Activated T-helper 1 cell treated with anti-CD3 and anti-CD28 coated beads, Interleukin-12 subunit alpha, Interleukin-12 subunit beta, Interleukin-2, Interleukin-4 antibody, amounts not matched to agents 30 ng/mL and 10 ng/mL and 1 ng/mL, durations not matched to agents 14 hours and 24 hours and 36 hours (primary cell): ENCODE results near the gene LDLR. TPM values are rescaled to one million over a fixed set of nuclear protein-coding genes. Genes with fewer than 3 reads are reported as not detected.
A peak's percentile ranks its signal among the peaks of the same experiment; 100 is the strongest.
"Not testable (repeated sequence)": the region's sequence is repeated elsewhere in the genome, so short reads cannot be mapped to it uniquely, and the experiment has no call there.

Source experiments
- DNase-seq: peaks from one replicate; pipeline ENCODE4 v3.0.0; 2021; ENCODE audit warnings: low spot score
- H3K27ac Mint-ChIP-seq: one replicate; pipeline ENCODE4 v1.8.0; 2021; ENCODE audit warnings: mild to moderate bottlenecking, mixed read lengths
- H3K27me3 Mint-ChIP-seq: one replicate; pipeline ENCODE4 v1.8.0; 2022; ENCODE audit warnings: mild to moderate bottlenecking, moderate library complexity, mixed read lengths; ENCODE audit not compliant: insufficient read depth
- H3K36me3 Mint-ChIP-seq: one replicate; pipeline ENCODE4 v1.8.0; 2021; ENCODE audit warnings: low read depth, mixed read lengths
- H3K4me1 Mint-ChIP-seq: one replicate; pipeline ENCODE4 v1.8.0; 2021; ENCODE audit warnings: low read depth, mixed read lengths
- H3K4me3 Mint-ChIP-seq: one replicate; pipeline ENCODE4 v1.8.0; 2021; ENCODE audit warnings: mild to moderate bottlenecking, moderate library complexity, mixed read lengths
- H3K9me3 Mint-ChIP-seq: one replicate; pipeline ENCODE4 v1.8.0; 2021; ENCODE audit warnings: mixed read lengths
- intact Hi-C: fragments of 100-400 bp; cut with micrococcal nuclease; formaldehyde crosslinking; loops from one replicate; pipeline ENCODE4 v1.15.1; 2024
- total RNA-seq: library from RNA; stranded (reverse); gene quantifications from 2 replicates; pipeline ENCODE4 v1.2.3, GENCODE V29; 2022

Gene LDLR
- total RNA-seq, 1 donor from 2014 or later, result 117 TPM

GRCh38 chr19:11138601-11139300, 49.5 kb downstream of the LDLR start:
- no peak overlapping the region for H3K4me3 Mint-ChIP-seq
- H3K27ac Mint-ChIP-seq, result no peak overlapping the region
- intact Hi-C loops, result loop anchor here (2.0 to 5.0 kb wide), 2 partner anchors 16 to 344 kb away; partner anchors contain the start of genes ELAVL3 and SPC24
- DNase-seq, result no peak
- H3K9me3 Mint-ChIP-seq, result no peaks in the 10 kb centered on the region
- peaks cover 8% of the 10 kb centered on the region for H3K4me1 Mint-ChIP-seq
- no peaks in the 10 kb centered on the region for H3K27me3 Mint-ChIP-seq
- H3K36me3 Mint-ChIP-seq, result no peaks in the 10 kb centered on the region

- H3K27ac Mint-ChIP-seq, H3K27me3 Mint-ChIP-seq, intact Hi-C loops: not testable (repeated sequence)
Measured at GRCh38 chr19:11140023-11140538, 50.8 kb downstream of the LDLR start.

GRCh38 chr19:11140896-11141295, 51.6 kb downstream of the LDLR start:
- intact Hi-C loops, result no loop called here
- DNase-seq, result no peak
- peaks cover 9% of the 10 kb centered on the region for H3K36me3 Mint-ChIP-seq
- H3K27ac Mint-ChIP-seq, result no peak overlapping the region
- peaks cover 8% of the 10 kb centered on the region for H3K4me1 Mint-ChIP-seq
- H3K4me3 Mint-ChIP-seq, result no peak overlapping the region
- H3K9me3 Mint-ChIP-seq, result no peaks in the 10 kb centered on the region
- H3K27me3 Mint-ChIP-seq, result no peaks in the 10 kb centered on the region

More at GRCh38 chr19:11140023-11140538, 50.8 kb downstream of the LDLR start:
- H3K36me3 Mint-ChIP-seq, H3K4me1 Mint-ChIP-seq, H3K9me3 Mint-ChIP-seq, H3K4me3 Mint-ChIP-seq, DNase-seq: not testable (repeated sequence)

- Mint-ChIP-seq H3K4me3 (no peak overlapping the region), H3K27ac (no peak overlapping the region), H3K9me3 (no peaks in the 10 kb centered on the region), H3K36me3 (peaks cover 14% of the 10 kb centered on the region), H3K4me1 (peaks cover 8% of the 10 kb centered on the region), H3K27me3 (no peaks in the 10 kb centered on the region)
- intact Hi-C loops, result no loop called here
- no peak for DNase-seq
Measured at GRCh38 chr19:11141937-11142527, 52.8 kb downstream of the LDLR start.

GRCh38 chr19:11142528-11143171, 53.4 kb downstream of the LDLR start:
- intact Hi-C loops, result no loop called here
- no peaks in the 10 kb centered on the region for H3K27me3 Mint-ChIP-seq
- H3K27ac Mint-ChIP-seq, result no peak overlapping the region
- no peaks in the 10 kb centered on the region for H3K9me3 Mint-ChIP-seq
- H3K4me1 Mint-ChIP-seq, result peaks cover 5% of the 10 kb centered on the region
- H3K4me3 Mint-ChIP-seq, result no peak overlapping the region
- no peak for DNase-seq
- peaks cover 16% of the 10 kb centered on the region for H3K36me3 Mint-ChIP-seq

- H3K4me3 Mint-ChIP-seq, result no peak overlapping the region
- no peaks in the 10 kb centered on the region for H3K9me3 Mint-ChIP-seq
- peaks cover 28% of the 10 kb centered on the region for H3K36me3 Mint-ChIP-seq
- DNase-seq, result no peak
- no peaks in the 10 kb centered on the region for H3K27me3 Mint-ChIP-seq
- intact Hi-C loops, result no loop called here
- H3K27ac Mint-ChIP-seq, result no peak overlapping the region
- no peaks in the 10 kb centered on the region for H3K4me1 Mint-ChIP-seq
Measured at GRCh38 chr19:11145536-11145924, 56.3 kb downstream of the LDLR start.

GRCh38 chr19:11148001-11148400, 58.7 kb downstream of the LDLR start:
- H3K36me3 Mint-ChIP-seq, result peaks cover 35% of the 10 kb centered on the region
- no peaks in the 10 kb centered on the region for H3K27me3 Mint-ChIP-seq
- DNase-seq, result no peak
- H3K4me3 Mint-ChIP-seq, result no peak overlapping the region
- no peaks in the 10 kb centered on the region for H3K9me3 Mint-ChIP-seq
- no peaks in the 10 kb centered on the region for H3K4me1 Mint-ChIP-seq
- H3K27ac Mint-ChIP-seq, result no peak overlapping the region
- intact Hi-C loops, result no loop called here

- peaks cover 23% of the 10 kb centered on the region for H3K36me3 Mint-ChIP-seq
Measured at GRCh38 chr19:11151181-11151580, 61.9 kb downstream of the LDLR start.

GRCh38 chr19:11152318-11153062, 63.2 kb downstream of the LDLR start:
- peaks cover 20% of the 10 kb centered on the region for H3K36me3 Mint-ChIP-seq
- intact Hi-C loops, result no loop called here
- no peak for DNase-seq
- no peak overlapping the region for H3K27ac Mint-ChIP-seq
- H3K4me3 Mint-ChIP-seq, result peak overlapping the region; percentile 45
- no peaks in the 10 kb centered on the region for H3K27me3 Mint-ChIP-seq
- peaks cover 7% of the 10 kb centered on the region for H3K4me1 Mint-ChIP-seq
- H3K9me3 Mint-ChIP-seq, result no peaks in the 10 kb centered on the region

More at GRCh38 chr19:11151181-11151580, 61.9 kb downstream of the LDLR start:
- H3K4me1 Mint-ChIP-seq, result peaks cover 7% of the 10 kb centered on the region
- H3K27ac Mint-ChIP-seq, result no peak overlapping the region
- H3K9me3 Mint-ChIP-seq, result no peaks in the 10 kb centered on the region
- no peaks in the 10 kb centered on the region for H3K27me3 Mint-ChIP-seq
- H3K4me3 Mint-ChIP-seq, result no peak overlapping the region
- intact Hi-C loops, result no loop called here
- DNase-seq, result no peak

- intact Hi-C loops, result loop anchor here (1.0 to 5.0 kb wide), 7 partner anchors 16 to 351 kb away; partner anchors contain the start of genes CCDC159, KANK2, LDLR and ODAD3
- no peak for DNase-seq
- Mint-ChIP-seq H3K9me3 (no peaks in the 10 kb centered on the region), H3K4me3 (peak overlapping the region; percentile 84), H3K36me3 (peaks cover 7% of the 10 kb centered on the region), H3K4me1 (peaks cover 7% of the 10 kb centered on the region), H3K27ac (peak overlapping the region; percentile 55), H3K27me3 (no peaks in the 10 kb centered on the region)
Measured at GRCh38 chr19:11154683-11155047, 65.4 kb downstream of the LDLR start.

- peak within 1 kb of the TSS; percentile 89 for H3K27ac Mint-ChIP-seq
- H3K4me1 Mint-ChIP-seq, result peaks cover 7% of the 10 kb centered on the region
- peak within 1 kb of the TSS; percentile 84 for H3K4me3 Mint-ChIP-seq
- H3K36me3 Mint-ChIP-seq, result peaks cover 7% of the 10 kb centered on the region
- peak; percentile 94 for DNase-seq
- intact Hi-C loops, result loop anchor here (1.0 to 5.0 kb wide), 7 partner anchors 17 to 350 kb away; partner anchors contain the start of genes CCDC159, KANK2, LDLR and ODAD3
- H3K9me3 Mint-ChIP-seq, result no peaks in the 10 kb centered on the region
- H3K27me3 Mint-ChIP-seq, result no peaks in the 10 kb centered on the region
Measured at GRCh38 chr19:11155373-11156120, 66.3 kb downstream of the LDLR start, which contains the start of gene SPC24. Gene SPC24 (minus strand): TSS chr19:11155782. CDS start chr19:11155776, 6 bp downstream.
